Embryonic facial prominence (tissue), 1 donor: Measurements from ENCODE around the gene PPIL1.
A peak's percentile ranks its signal among the peaks of the same experiment; 100 is the strongest.

Source experiments
- DNase-seq: peaks from one replicate; pipeline ENCODE4 v3.0.0-alpha.2; 2016; ENCODE audit errors: extremely low spot score

The PPIL1 gene

DNA sequence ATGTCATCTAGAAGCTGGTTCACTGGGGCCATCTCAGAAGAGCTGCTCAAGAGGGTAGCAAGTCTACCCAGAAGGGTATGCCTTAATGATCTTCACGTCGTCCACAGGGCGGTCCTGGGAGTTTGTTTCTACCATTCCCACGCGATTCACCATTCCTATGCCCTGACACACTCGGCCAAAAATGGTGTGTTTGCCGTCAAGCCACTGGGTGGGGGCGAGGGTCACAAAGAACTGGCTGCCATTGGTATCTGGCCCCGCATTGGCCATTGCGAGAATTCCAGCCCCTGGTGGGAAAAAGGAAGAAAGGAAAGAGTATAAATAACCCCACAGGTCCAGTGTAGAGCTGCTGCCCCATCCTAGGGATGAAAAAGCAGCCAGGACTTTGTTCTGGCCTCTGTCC lies 18.9 kb downstream of the PPIL1 start:
- no peak for DNase-seq

GRCh38 chr6:36853325-36853724 lies 21.3 kb downstream of the PPIL1 start:
- no peak for DNase-seq

DNA sequence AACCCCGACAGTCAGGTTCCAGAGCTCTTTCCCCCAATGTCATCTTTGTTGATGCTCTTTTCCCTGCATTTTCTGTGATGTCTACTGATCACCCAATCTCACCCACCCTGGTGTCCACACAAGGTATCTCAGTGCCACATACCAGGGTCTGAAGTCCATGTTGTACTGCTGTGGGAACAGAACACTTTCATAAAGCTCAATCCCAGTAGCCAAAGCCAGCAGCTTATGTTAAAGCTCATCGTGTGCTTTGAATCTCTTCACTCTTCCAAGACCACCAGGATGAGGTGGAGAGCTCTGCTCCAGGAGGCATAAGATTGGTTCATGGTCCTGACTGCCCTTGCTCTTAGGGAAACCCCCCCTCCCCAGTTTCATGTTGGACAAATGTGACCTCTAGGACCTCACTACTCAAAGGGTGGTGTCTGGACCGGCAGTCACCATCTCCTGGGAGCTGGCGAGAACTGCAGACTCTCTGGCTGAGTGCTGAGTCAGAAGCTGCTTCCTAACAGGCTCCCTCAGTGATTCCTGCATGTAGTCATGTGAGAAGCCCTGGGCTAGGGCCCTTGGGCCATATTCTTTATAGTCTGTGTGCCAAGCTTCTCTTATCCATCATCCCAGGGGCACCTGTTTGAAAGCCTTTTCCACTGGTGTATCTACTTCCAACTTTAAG lies 22.0 kb downstream of the PPIL1 start:
- no peak for DNase-seq

DNA sequence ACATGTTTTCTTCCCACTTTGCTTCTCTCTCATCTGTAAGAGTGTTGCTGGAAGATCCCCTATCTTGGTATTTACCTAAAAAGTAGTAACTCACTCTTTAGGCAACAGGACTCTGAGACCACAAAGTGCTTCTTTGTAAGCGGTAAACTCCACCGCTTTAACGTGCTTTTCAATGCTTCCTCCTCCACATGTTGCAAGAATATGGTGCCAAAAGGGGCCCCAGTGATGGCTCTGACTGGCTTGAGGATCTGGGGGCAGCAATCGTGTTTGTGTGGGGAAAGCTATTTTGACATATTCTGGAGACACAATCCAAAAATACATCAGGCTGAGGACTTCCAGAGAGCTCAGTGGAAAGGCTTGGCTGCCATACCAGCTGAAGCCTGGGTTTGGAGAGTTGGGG lies 23.0 kb downstream of the PPIL1 start:
- DNase-seq, result no peak

DNA sequence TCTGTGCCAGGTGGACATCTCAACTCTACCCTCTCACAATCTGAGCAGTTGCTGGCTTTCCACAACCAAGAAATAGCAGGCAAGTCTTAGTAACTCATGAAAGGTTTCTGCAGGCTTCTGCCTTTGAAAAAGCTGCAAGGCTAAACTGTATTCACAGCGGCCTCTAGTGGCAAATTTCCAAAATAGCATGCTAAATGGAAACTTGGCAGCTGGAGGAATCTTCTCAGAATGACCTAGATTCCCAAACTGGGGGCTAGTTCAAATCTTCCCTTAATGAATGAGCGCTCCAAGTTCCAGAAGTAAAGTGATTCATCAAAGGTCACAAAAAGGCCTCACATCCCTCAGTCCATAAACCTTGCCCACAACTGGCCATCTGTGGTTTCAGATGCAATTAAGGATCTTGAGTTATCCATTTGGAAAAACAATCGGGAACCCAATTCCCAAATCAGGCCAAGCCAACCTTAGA lies 23.4 kb downstream of the PPIL1 start:
- peak; percentile 28 for DNase-seq

DNA sequence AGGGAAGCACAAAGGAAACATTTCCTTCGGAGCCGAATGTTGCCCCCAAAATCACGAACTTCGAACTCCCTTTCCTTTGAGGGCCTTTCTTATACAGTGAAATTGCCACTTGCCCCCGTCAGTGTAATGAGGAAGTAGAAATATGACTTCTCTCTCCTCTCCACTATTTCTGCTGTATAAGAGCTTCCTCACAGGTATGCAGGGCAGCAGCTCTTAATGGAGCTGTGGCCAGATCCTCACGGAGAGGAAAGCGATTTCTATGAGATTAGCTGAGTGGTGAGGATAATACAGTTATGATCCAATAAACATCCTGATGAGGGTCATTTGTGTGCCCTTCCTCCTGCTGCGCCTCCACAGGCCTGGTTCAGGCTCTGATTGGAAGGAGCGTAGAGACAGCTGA lies 24.6 kb downstream of the PPIL1 start:
- DNase-seq, result no peak

- no peak for DNase-seq
Measured at GRCh38 chr6:36848658-36849441, 25.8 kb downstream of the PPIL1 start.

DNA sequence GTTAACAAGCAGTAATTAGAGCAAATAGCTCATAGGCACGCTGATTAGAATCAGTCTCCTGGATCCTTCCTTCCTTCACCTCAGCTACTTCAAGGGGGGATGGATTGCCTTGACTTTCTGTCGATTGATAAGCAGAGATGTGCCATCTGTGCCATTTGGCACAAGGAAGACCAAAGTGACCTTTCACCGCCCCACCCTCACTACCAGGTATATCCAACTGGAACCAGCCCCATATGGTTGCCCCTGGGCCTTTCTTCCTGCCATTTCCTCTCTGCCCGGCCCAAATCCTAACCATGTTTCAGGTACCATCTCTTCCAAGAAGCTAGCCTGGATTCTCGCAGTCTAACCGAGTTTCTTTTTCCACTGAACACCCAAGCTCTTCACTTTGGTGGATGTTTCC lies 26.6 kb downstream of the PPIL1 start:
- DNase-seq, result no peak

- DNase-seq, result no peak
Measured at GRCh38 chr6:36847152-36847551, 27.5 kb downstream of the PPIL1 start.

DNA sequence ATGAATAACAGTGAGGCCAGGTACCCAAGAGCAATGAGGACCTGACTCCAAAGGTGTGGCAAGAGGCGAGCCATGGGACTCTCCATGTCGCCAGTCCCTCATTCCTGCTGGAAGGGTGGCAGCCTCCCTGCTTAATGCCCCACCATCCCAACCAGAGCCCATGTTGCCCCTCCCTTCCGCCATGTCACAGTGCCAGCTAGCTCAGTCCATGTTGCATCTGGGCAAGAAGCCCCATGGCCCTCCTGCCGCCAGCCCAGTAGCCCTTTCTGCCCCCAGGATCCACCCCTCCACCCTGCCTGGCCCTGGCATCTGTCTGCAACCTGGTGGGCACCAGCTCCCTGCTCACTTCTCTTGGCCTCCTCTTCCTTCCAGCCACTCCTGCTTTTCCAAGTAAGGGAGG lies 29.4 kb downstream of the PPIL1 start:
- no peak for DNase-seq

- DNase-seq, result no peak
Measured at GRCh38 chr6:36844232-36845170, 30.1 kb downstream of the PPIL1 start.

GRCh38 chr6:36843170-36843569 lies 31.4 kb downstream of the PPIL1 start:
- DNase-seq, result no peak

GRCh38 chr6:36841756-36842155 lies 32.8 kb downstream of the PPIL1 start:
- no peak for DNase-seq

DNA sequence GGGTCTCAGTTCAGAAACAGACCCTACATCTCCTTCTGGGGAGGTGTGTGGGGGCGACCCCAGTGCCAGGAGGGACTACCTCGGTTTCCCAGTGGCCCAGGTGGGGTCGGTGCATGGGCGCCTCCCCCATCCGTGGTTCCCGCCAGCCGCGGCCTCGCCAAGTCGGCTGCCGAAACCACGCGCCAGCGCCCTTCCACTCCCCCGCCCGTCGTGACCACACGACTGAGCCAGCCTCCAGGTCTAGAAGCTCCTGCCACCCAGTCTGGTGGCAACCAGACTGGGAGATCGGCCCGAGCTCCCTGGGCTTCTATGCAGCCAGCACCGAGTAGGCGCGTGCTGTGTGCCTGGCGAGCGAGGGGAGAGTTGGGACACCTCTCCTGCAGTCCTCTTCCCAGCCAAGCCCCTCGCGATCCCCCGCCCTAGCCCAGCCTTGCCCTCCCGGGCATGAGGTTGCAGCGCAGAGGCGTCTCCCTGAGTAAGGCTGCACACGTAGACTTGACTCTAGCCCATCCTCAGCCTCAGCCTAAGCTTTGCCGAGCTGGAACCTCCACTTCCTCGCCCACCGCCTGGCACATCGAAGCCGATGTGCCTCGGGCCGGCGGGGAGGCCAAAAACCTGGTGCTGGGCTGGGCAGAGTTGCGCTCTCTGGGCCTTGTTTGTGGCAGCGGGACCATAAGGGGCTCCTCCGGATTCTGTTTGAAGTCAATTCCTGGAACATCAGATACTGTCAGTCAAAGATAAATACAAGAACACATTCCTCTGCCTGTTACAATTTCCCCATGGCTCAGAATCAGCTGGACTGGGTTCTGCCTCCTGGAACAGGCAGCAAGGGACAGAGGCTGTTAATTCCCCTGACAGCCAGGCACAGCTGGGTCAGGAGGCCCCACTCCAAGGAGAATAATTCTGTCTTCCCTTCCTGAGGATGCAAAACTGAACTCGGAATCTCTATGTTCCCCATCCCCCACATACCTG lies 33.9 kb downstream of the PPIL1 start:
- DNase-seq, result no peak

DNA sequence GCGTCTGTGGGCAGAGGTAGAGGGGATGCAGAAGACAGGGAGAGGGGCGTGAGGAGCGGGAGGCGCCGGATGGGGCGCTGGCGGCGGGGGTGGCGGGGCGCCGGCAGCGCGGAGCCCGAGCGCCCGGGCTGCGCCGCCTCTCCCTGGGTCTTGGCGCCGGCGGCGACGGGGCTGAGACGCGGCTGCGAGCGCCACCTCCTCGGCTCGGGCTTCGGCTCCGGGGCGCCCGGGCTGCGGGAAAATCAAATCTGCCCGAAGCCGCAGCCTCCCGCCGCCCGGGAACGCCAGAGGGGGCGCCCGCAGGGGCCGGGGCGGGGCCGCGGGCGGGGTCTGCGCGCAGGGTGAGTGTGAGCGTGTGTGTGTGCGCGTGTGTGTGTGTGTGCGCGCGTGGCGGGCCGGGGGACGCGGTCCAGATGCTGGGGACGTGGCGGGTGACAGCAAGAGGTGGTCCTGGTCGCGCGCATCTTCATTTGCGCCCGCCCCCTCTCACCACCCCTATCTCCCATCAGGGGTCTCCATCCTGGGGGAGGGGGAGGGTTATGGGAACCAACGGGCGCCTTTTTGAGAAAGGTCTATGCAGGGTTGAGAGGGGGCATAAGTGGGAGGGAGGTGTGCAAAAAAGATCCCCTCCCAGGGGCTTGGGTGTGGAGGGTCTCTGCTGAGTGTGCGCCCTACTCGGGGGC lies 34.7 kb downstream of the PPIL1 start:
- no peak for DNase-seq

DNA sequence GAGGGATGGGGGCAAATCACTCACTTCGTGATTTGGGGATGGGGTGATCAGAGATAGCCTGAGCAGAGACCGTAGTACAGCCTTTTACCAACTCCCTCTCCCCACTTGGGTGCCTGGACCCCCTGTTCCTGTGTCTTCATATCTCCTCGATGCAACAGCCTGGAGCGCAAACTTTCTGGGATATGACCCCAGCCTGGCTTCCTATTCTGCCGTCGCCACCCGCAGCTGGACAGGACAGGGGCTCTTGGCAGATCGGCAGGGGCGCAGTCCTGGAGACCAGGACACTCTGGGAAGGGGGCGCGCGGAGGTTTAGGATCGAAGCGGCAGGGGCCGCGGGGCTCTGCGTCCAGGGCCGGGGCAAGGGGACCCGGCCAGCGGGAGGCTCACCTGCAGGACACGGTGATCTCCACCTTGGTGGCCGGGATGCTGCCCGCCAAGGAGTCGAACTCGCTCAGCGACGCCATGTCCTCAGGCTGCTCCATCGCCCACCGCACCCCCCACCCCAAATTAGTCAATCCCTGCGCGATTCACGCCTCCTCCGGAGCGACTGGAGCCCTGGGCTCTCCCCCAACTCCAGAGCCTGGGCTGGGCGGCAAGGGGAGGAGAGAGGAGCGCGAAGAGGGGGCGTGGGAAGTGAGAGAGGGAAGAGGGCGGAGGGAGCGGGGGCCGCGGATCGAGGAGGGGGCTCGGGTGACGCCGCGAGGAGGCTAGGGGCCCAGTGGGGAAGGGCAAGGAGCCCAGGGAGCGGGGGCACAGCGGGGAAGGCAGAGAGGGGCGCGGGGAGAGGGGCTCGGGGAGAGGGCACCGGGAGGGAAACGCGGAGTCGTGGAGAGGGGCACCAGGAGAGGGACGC lies 35.5 kb downstream of the PPIL1 start, which contains the start of gene CPNE5:
Gene CPNE5, minus strand, starts transcription at position 549 of the 853 bp plus-strand sequence. Its CDS starts 67 bp downstream, at position 482.
- DNase-seq, result peak; percentile 28

- DNase-seq, result no peak
Measured at GRCh38 chr6:36837686-36838085, 36.9 kb downstream of the PPIL1 start.

DNA sequence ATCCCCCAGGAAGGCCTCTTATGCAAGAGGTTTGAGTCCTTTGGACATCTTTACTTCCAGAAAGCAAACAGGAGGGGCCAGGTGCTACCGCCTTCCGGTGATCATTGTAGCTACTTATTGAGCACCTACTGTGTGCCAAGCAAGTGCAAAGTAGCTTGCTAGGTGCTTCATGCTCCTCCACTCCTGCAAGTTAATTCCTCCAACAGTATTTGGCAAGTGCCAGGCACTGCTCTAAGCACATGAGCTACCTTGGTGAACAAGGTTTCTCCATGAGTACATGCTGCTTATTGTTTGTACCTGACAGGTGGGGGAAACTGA lies 37.6 kb downstream of the PPIL1 start:
- DNase-seq, result no peak
